Caco-2 (cell line): Measurements from ENCODE around the gene PSME4. TPM values are rescaled to one million over a fixed set of nuclear protein-coding genes. Genes with fewer than 3 reads are reported as not detected.

Experiments used
- BruUV-seq: library from RNA; stranded (reverse); fragments of 400-500 nt; replicated peaks from 2 replicates; lab custom pipeline; 2021; lab: Mats Ljungman, UMichigan
- CTCF ChIA-PET: fragments of 300-600 bp; sonication (Branson Sonifier 250); formaldehyde crosslinking; loops from one replicate; lab custom pipeline; 2022; ENCODE audit warnings: antibody characterized with exemption; lab: Charles Lee
- POLR2A ChIA-PET: fragments of 300-600 bp; sonication (Branson Sonifier 250); formaldehyde crosslinking; loops from one replicate; lab custom pipeline; 2022; ENCODE audit warnings: antibody characterized with exemption; lab: Charles Lee
- DNase-seq, 2 experiments: peaks; one replicate each; pipeline versions ENCODE4 v3.0.0 to v3.0.0-alpha.2; 2020 to 2022
- H3K27me3 ChIP-seq: replicated peaks from 2 replicates; pipeline ENCODE4 v1.6.0; 2011; ENCODE audit warnings: low read length; ENCODE audit not compliant: control insufficient read depth, insufficient read depth
- H3K36me3 ChIP-seq: 2 replicates; pipeline ENCODE4 v1.5.1; 2011; ENCODE audit warnings: low read length; ENCODE audit not compliant: control insufficient read depth, insufficient read depth
- H3K4me1 ChIP-seq: fragments of 250-450 bp; sonication (Bioruptor Pico); 2 replicates; pipeline ENCODE4 v1.5.1; 2020; ENCODE audit warnings: mild to moderate bottlenecking
- H3K4me3 ChIP-seq: 2 replicates; pipeline ENCODE4 v1.5.1; 2011; ENCODE audit warnings: low read depth, mild to moderate bottlenecking, control low read depth, low read length
- H3K9me3 ChIP-seq: fragments of 250-450 bp; sonication (Bioruptor Pico); 2 replicates; pipeline ENCODE4 v1.5.1; 2020; ENCODE audit warnings: mild to moderate bottlenecking, moderate library complexity
- H3K27ac Mint-ChIP-seq: one replicate; pipeline ENCODE4 v1.8.0; 2022; ENCODE audit warnings: mixed read lengths; ENCODE audit not compliant: unreplicated experiment
- H3K27me3 Mint-ChIP-seq: one replicate; pipeline ENCODE4 v1.8.0; 2022; ENCODE audit warnings: mixed read lengths; ENCODE audit not compliant: insufficient read depth, unreplicated experiment
- H3K36me3 Mint-ChIP-seq: one replicate; pipeline ENCODE4 v1.8.0; 2022; ENCODE audit warnings: mild to moderate bottlenecking, mixed read lengths; ENCODE audit not compliant: insufficient read depth, unreplicated experiment
- H3K4me1 Mint-ChIP-seq: one replicate; pipeline ENCODE4 v1.8.0; 2022; ENCODE audit warnings: low read depth, mixed read lengths; ENCODE audit not compliant: unreplicated experiment
- H3K4me3 Mint-ChIP-seq: one replicate; pipeline ENCODE4 v1.8.0; 2022; ENCODE audit warnings: mild to moderate bottlenecking, moderate library complexity, mixed read lengths; ENCODE audit not compliant: unreplicated experiment
- H3K9me3 Mint-ChIP-seq: one replicate; pipeline ENCODE4 v1.8.0; 2022; ENCODE audit warnings: mixed read lengths; ENCODE audit not compliant: unreplicated experiment
- intact Hi-C: fragments of 100-400 bp; cut with micrococcal nuclease; formaldehyde crosslinking; loops from one replicate; pipeline ENCODE4 v1.10.0; 2022; ENCODE audit not compliant: unreplicated experiment
- total RNA-seq: library from RNA; stranded (reverse); gene quantifications from 2 replicates; pipeline ENCODE4 v1.2.3, GENCODE V29; 2022
- TF ChIP-seq, protein P1 (sequence below), 2 experiments: fragments of 200-600 bp in 1 of 2; IDR thresholded peaks; 1 replicate in 1 of 2; 2 replicates in 1 of 2; pipeline versions ENCODE4 v1.5.1 to v1.8.0; 2011 to 2022; ENCODE audit warnings: antibody characterized with exemption in 1 of 2, control low read depth in 1 of 2, inconsistent platforms in 1 of 2, low read depth in 1 of 2, low read length in 1 of 2, mild to moderate bottlenecking in 1 of 2, moderate library complexity in 1 of 2; ENCODE audit not compliant: insufficient read depth in 1 of 2, severe bottlenecking in 1 of 2, unreplicated experiment in 1 of 2

The PSME4 gene
- total RNA-seq, 1 experiment from 2014 or later = 79.0 TPM

DNA sequence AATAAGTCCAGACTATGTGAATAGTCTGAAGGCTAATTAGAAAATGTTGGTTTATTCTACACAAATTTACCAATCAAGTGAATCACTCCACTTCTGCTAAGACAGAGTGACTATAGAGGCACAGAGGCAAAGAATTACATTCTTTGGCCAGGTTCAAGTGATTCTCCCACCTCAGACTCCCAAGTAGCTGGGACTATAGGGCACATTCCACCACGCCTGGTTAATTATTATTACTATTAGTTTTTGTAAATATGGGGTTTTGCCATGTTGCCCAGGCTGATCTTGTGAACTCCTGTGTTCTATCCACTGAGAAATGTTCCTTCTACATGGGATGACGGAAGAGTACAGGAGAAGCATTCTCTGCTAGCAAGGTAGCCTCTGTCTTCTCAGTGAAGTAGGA, 37.6 kb upstream of the PSME4 start:
- H3K4me3 ChIP-seq = no peak overlapping the region
- no peaks in the 10 kb centered on the region for H3K36me3 ChIP-seq
- H3K4me1 ChIP-seq = peaks cover 12% of the 10 kb centered on the region
- Mint-ChIP-seq H3K9me3 (no peaks in the 10 kb centered on the region), H3K27me3 (no peaks in the 10 kb centered on the region), H3K4me3 (no peak overlapping the region), H3K36me3 (no peaks in the 10 kb centered on the region), H3K4me1 (no peaks in the 10 kb centered on the region), H3K27ac (no peak overlapping the region)
- ChIA-PET POLR2A (no interaction called here), CTCF (no interaction called here)
- no peaks in the 10 kb centered on the region for H3K27me3 ChIP-seq
- TF ChIP-seq, protein P1, sequence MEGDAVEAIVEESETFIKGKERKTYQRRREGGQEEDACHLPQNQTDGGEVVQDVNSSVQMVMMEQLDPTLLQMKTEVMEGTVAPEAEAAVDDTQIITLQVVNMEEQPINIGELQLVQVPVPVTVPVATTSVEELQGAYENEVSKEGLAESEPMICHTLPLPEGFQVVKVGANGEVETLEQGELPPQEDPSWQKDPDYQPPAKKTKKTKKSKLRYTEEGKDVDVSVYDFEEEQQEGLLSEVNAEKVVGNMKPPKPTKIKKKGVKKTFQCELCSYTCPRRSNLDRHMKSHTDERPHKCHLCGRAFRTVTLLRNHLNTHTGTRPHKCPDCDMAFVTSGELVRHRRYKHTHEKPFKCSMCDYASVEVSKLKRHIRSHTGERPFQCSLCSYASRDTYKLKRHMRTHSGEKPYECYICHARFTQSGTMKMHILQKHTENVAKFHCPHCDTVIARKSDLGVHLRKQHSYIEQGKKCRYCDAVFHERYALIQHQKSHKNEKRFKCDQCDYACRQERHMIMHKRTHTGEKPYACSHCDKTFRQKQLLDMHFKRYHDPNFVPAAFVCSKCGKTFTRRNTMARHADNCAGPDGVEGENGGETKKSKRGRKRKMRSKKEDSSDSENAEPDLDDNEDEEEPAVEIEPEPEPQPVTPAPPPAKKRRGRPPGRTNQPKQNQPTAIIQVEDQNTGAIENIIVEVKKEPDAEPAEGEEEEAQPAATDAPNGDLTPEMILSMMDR (IDR thresholded peaks at IDR 0.05; ENCODE audit: insufficient read depth in 1 of 2, low read depth in 1 of 2, low read length in 1 of 2, severe bottlenecking in 1 of 2, unreplicated experiment in 1 of 2) = no peak
- BruUV-seq = no TSS peak
- no peak for DNase-seq
- intact Hi-C loops = no loop called here
- no peaks in the 10 kb centered on the region for H3K9me3 ChIP-seq

DNA sequence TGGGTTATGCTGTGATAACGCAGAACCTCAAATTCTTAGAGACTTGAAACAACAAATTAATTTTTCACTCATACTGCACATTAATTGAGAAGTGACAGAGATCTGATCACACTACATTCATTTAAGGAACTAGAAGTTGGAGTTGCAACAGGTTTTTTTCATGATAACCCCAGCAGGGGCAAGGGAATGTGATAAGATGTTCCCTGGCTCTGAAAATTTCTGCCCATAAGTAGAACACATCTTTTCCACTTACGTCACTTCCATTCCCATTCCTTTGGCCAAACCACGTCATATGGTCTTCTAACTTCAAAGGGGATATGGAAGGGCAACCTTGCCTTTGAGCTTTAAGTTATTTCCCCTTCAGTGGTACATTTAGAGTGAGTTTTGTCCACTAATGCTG, 29.7 kb upstream of the PSME4 start:
- TF ChIP-seq, protein P1 (IDR thresholded peaks at IDR 0.05; ENCODE audit: insufficient read depth in 1 of 2, low read depth in 1 of 2, low read length in 1 of 2, severe bottlenecking in 1 of 2, unreplicated experiment in 1 of 2) = no peak
- ChIA-PET CTCF (no interaction called here), POLR2A (no interaction called here)
- no peaks in the 10 kb centered on the region for H3K4me1 ChIP-seq
- H3K4me3 Mint-ChIP-seq = no peak overlapping the region
- no peaks in the 10 kb centered on the region for H3K9me3 Mint-ChIP-seq
- DNase-seq = no peak
- no peaks in the 10 kb centered on the region for H3K4me1 Mint-ChIP-seq
- H3K27me3 Mint-ChIP-seq = no peaks in the 10 kb centered on the region
- H3K9me3 ChIP-seq = no peaks in the 10 kb centered on the region
- no peaks in the 10 kb centered on the region for H3K27me3 ChIP-seq
- no TSS peak for BruUV-seq
- H3K36me3 ChIP-seq = no peaks in the 10 kb centered on the region
- intact Hi-C loops = no loop called here
- no peak overlapping the region for H3K27ac Mint-ChIP-seq
- no peak overlapping the region for H3K4me3 ChIP-seq
- no peaks in the 10 kb centered on the region for H3K36me3 Mint-ChIP-seq

DNA sequence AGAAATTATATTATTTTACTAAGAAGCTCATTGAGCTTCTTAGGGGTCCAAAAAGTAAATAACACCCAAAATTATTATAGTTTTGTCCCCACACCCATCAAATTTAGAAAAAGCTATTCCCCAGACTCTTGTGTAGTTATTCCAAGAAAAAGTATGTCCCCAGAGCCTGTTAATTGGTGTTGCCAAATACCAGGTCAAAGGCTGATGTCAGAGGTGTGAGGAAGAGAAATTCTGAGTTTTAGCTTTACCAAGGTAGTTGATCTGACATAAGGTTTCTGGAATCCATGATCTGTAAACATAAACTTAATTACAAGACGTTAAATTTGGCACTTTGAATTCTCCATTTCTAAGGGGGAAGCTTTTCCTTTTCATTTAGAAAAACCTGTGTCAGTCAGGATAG, 29.3 kb upstream of the PSME4 start:
- Histone ChIP-seq H3K27me3 (no peaks in the 10 kb centered on the region), H3K4me1 (no peaks in the 10 kb centered on the region), H3K9me3 (no peaks in the 10 kb centered on the region), H3K36me3 (no peaks in the 10 kb centered on the region), H3K4me3 (no peak overlapping the region)
- ChIA-PET POLR2A (no interaction called here), CTCF (no interaction called here)
- Mint-ChIP-seq H3K27ac (no peak overlapping the region), H3K4me3 (no peak overlapping the region), H3K9me3 (no peaks in the 10 kb centered on the region), H3K4me1 (no peaks in the 10 kb centered on the region), H3K36me3 (no peaks in the 10 kb centered on the region), H3K27me3 (no peaks in the 10 kb centered on the region)
- TF ChIP-seq, protein P1 (IDR thresholded peaks at IDR 0.05; ENCODE audit: insufficient read depth in 1 of 2, low read depth in 1 of 2, low read length in 1 of 2, severe bottlenecking in 1 of 2, unreplicated experiment in 1 of 2) = no peak
- no peak for DNase-seq
- no TSS peak for BruUV-seq
- intact Hi-C loops = no loop called here
